HG02884 (cell line): ENCODE data around the gene MTF1.
"Not testable (repeated sequence)": the region's sequence is repeated elsewhere in the genome, so short reads cannot be mapped to it uniquely, and the experiment has no call there.

ENCODE experiments used
- ATAC-seq: cut with Tn5 transposase; IDR thresholded peaks from one replicate; pipeline ENCODE4 v1.9.1; 2021; ENCODE audit warnings: mild to moderate bottlenecking, moderate library complexity; ENCODE audit not compliant: unreplicated experiment

MTF1 gene

DNA sequence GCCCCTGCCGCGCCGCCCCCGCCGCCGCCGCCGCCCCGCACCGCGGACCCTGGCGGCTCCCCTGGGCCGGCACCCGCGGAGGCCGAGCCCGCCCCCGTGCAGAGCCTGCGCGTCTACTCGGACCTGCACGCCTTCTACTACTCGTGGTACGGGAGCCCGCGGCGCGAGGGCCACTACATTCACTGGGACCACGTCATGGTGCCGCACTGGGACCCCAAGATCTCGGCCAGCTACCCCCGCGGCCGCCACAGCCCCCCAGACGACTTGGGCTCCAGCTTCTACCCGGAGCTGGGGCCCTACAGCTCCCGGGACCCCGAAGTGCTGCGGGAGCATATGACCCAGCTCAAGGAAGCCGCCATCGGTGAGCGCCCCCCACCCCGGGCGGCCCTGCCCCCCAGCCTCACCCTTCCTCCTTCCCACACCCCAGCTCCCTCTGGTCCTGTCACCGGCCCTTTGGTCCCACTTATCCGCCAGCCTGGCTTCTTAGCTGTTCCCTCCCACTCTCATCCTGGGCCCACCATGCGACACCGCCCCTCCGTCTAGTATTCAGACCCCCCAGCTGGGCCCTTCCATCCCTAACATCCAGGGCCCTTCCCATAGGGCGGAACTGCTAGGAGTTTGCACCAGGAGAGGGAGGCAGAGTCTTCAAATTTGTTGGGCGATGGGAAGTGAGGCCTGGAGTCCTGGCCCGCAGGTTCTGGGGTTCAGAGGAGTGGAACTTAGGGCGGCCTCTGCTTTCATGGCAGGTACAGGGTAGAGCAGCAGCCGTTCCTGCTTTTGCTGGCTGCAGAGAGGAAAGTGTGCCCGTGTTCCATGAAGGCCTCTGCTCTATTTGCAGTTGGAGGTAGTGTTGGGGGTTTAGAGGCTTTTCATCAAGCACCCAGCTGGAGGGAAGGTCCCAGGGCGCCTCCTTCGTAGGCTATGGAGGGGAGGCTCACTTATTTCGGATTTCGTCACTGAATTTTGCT lies 64.7 kb downstream of the MTF1 start:
- ATAC-seq, result no peak

DNA sequence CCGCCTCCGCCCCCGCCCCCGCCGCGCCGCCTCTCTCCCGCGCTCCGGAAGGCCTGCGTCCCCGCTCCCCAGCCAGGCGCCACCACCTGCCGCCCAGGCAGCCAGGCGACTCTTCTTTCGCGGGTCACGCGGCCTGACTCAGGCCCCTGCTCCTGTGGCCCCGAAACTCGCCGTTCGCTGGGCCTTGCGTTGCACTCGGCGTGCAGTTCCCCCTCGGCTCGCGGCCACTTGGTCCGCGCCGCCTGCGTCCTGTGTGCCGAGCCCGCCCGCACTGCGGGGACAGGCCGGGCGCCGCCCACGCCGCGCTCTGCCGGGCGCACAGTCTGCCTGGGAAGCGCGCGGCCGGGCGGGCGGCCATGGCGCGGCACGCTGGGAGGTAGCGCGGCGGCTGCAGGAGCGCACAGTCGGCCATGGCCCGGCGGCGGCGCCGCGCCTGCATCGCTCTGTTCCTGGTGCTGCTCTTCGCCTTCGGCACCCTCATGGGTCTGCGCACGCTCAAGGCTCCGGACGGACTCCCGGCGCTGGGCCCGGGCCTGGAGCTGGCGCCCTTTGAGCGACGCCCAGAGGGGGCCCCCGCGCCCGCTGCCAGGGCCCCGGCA lies 65.5 kb downstream of the MTF1 start, which contains the start of gene MANEAL:
Gene MANEAL (plus strand): TSS at position 75 of the 599 bp plus-strand sequence. CDS start 336 bp downstream, at position 411.
- ATAC-seq, result no peak

DNA sequence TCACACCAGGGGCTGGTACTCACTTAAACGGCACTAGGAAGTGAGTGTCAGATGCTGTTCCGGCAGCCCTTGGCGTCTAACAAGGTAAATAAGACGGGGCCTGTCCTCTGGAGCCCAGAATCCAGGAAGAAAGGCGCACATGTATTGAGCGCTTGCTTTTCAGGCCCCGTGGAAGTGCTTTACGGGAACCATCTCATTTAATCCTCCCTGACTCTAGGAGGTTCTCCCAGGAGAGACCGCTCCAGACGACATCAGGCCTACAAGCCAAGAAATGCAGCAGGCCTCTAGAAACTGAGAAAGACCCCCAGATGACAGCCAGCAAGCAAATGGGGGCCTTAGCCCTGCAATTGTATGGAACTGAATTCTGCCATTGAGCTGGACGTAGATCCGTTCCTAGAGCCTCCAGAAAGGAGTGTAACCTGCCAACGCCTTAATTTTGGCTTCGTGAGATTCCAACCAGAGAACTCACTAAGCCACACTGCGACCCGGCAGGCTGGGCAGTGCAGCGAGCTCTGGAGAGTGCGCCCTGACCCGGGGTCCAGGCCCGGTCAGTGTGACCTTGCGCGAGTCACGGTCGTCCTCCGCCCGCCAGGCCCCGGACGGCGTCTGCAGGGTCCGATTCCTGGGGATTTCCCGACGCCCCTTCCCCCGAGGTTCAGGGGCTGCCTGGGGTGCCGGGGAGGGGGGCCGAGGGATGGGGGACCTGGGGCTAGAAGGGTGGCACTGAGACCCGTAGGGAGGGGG lies 66.3 kb downstream of the MTF1 start:
- ATAC-seq, result no peak

DNA sequence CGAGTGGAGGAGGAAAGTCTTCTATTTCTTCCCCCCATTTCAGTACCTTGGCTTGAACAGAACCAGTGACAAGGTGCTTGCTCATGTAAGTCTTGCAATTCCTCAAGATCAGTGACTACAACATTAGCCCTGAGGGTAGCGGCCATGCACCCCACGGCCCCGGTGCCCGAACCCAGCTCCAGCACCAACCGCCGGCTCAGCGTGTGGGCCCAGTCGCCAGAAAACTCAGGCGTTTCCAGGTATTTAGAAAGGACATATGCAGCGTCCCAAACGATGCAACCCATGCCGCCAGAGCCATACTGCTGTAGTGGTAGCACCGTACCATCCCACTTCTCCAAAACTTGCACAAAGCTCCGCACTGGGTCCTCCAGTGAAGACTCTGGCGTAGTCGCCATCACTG lies 76.9 kb downstream of the MTF1 start:
- no peak for ATAC-seq

- no peak for ATAC-seq
Observed at GRCh38 chr1:37778654-37779053, 80.7 kb downstream of the MTF1 start.

GRCh38 chr1:37776946-37777516 lies 82.4 kb downstream of the MTF1 start:
- ATAC-seq, result no peak

GRCh38 chr1:37771440-37771839 lies 88.0 kb downstream of the MTF1 start:
- ATAC-seq, result not testable (repeated sequence)

- no peak for ATAC-seq
Observed at GRCh38 chr1:37767488-37767887, 91.9 kb downstream of the MTF1 start.

- ATAC-seq, result no peak
Observed at GRCh38 chr1:37765916-37766664, 93.3 kb downstream of the MTF1 start.

GRCh38 chr1:37764888-37765441 lies 94.4 kb downstream of the MTF1 start, which contains the start of gene EPHA10:
TSS of gene EPHA10 (minus strand) at chr1:37765120. CDS start at chr1:37765066, 54 bp downstream.
- ATAC-seq, result no peak

GRCh38 chr1:37764414-37764825 lies 95.0 kb downstream of the MTF1 start:
- ATAC-seq, result no peak

DNA sequence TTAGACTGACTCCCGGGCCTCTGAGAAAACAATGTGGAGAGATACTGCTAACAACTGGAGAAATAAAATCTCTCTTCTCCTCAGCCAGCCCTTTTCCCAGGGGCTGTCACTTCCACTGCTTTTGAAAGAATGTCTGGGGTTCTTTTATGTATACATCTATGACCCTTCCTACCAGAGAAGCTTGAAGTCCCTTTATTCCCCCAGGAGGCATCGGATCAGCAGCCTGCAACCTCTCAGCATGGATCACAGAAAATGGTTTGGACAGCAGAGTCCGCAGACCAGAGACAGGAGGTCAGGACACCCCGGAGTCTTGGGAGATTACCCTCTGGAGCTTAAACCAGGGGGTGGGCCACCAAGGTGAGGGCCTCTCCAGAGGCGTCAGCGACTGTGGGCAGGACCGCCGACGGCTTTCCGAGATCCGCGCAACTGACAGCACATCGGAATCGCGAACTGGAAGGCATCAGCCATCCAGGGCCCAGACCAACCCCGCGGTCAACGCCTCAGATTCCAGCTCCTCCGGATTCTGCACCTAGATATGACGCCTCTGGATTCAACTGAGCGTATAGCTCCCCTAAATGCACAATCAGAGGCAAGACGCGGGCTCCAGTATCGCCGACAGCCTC lies 95.5 kb downstream of the MTF1 start:
- ATAC-seq, result no peak

- ATAC-seq, result no peak
Observed at GRCh38 chr1:37762516-37762915, 96.9 kb downstream of the MTF1 start.

DNA sequence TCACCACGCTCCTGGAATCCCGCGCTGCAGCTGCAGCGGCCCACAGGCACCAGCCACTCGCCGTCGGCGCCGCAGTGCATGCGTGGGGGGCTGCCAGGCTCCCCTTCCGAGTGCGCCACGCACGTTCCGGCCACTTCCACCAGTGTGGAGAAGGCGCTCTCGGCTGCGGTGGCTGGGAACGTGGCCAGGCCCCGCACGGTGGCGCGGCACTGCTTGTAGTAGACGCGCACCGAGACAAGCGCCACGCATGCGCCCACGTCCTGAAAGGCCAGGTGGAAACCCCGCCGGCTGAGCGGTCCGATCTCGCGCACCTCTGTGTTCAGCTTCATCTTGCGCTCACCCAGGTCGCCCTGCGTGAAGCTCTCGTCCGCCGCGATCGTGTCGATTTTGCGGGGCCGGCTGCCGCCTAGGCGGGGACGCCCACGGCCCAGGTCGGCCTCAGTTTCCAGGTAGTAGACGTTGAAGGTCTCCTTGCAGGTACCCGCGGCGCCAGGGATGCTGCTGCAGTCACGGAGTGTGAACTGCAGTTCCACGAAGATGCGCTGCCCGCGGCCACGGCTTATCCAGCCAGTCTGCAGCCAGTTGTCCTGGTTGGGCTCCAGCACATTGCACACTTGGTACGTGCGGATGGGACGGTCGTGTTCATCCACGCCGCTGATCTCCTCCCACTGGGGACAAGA lies 97.8 kb downstream of the MTF1 start:
- ATAC-seq, result no peak
